ENCODE data around the gene B3GAT1.

GRCh38 chr11:134414766-134415765 is 3.0 kb upstream of the B3GAT1 start:
- TF ChIP-seq CTCF (IDR thresholded peaks at IDR 0.05) (no peak), POLR2A (IDR thresholded peaks at IDR 0.05; ENCODE audit: low read depth) (no peak), POLR2AphosphoS5 (IDR thresholded peaks at IDR 0.05) (no peak), EP300 (IDR thresholded peaks at IDR 0.05) (no peak)
